GM18526 (cell line): ENCODE measurements around the gene UCKL1.

Experiments used
- POLR2A ChIP-seq: IDR thresholded peaks from 3 replicates; pipeline ENCODE4 v1.6.1; 2011; ENCODE audit not compliant: insufficient read length; ENCODE audit errors: extremely low read depth

Gene UCKL1

DNA sequence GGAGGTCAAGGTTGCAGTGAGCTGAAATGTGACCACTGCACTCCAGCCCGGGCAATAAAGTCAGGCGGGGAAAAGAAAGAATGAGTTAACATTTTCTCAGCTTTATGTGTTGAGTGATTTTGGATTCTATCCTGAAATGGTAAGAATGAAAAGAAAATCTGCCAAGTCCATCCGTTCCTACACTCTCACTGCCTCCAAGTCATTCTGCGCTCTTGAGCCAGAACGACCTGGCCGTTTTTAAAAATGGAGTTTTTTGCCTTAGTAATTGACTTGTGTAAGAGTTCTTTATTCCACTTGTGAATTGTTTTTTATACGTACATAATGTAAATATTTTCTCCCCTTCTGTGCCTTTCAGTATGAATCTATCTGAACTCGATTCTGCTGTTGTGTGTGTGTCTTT is 32.6 kb downstream of the UCKL1 start:
- no peak for TF ChIP-seq POLR2A

- TF ChIP-seq POLR2A, result no peak
These were observed 36.0 kb downstream of the UCKL1 start for GRCh38 chr20:63920226-63920625.

GRCh38 chr20:63919130-63919529 is 37.1 kb downstream of the UCKL1 start:
- TF ChIP-seq POLR2A, result no peak

GRCh38 chr20:63917811-63918210 is 38.4 kb downstream of the UCKL1 start:
- no peak for TF ChIP-seq POLR2A

- no peak for TF ChIP-seq POLR2A
These were observed 40.7 kb downstream of the UCKL1 start for GRCh38 chr20:63915471-63915870.

GRCh38 chr20:63913768-63914167 is 42.4 kb downstream of the UCKL1 start:
- no peak for TF ChIP-seq POLR2A

- no peak for TF ChIP-seq POLR2A
These were observed 45.0 kb downstream of the UCKL1 start for GRCh38 chr20:63911176-63911575.

DNA sequence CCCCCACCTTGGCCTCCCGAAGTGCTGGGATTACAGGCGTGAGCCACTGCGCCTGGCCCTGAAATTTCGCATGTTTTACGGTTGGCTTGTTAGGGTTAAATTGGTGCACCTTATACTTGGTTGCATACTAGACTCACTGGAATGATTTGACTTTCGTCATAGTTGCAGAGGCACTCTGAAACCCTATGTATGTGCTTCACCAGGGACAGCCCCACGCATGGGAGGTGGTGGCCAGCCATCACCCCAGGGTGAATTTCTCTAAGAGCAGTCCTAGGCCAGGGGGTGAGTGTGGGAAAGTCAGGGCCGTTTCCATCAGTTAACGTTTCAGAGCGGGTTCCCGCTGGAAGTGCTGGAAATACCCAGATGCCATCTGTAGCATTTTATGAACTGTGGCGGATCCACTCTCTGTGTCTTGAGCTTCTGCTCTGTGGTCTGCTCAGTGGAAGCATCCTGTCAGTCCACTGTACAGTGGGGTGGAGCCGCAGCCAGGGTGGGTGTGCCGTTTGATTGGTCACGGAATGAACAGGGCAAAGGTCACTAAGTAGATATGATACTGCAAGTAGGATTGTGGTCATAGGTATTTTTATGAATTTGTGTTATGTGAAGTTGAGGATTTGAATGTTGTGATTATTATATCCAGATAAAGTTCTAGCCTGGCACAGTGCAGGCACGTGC is 48.1 kb downstream of the UCKL1 start:
- TF ChIP-seq POLR2A, result no peak

DNA sequence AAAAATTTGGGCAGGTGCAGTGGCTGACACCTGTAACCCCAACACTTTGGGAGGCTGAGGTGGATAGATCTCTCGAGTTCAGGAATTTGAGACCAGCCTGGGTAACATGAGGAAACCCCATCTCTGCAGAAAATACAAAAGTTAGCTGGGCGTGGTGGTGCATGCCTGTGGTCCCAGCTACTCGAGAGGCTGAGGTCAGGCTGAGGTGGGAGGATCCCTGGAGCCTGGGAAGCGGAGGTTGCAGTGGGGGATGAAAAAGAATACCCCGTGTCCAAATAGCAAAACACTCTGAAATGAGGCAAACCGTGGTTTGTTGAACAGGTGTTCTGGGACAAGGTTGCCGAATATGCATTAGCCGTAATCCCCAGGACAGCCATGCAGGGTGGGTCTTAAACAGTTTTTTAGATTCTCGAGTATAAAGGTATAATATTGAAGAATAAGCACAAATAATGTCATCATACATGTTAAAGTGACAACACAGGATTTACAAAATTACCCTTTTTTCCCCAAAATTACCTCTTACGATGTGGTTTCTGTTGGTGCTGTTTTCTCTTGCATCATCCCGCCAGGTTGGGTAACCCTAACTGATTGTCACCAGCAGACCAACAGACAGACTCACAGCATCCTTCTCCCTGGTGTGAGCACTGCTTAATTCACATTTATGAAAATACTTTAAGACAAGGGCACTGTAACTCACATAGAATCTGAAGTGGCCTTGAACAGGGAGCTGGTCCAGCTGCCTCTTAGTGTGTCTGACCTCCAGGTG is 52.2 kb downstream of the UCKL1 start:
- no peak for TF ChIP-seq POLR2A

- no peak for TF ChIP-seq POLR2A
These were observed 55.8 kb downstream of the UCKL1 start for GRCh38 chr20:63900413-63900812.

- no peak for TF ChIP-seq POLR2A
These were observed 57.2 kb downstream of the UCKL1 start for GRCh38 chr20:63898882-63899558.

DNA sequence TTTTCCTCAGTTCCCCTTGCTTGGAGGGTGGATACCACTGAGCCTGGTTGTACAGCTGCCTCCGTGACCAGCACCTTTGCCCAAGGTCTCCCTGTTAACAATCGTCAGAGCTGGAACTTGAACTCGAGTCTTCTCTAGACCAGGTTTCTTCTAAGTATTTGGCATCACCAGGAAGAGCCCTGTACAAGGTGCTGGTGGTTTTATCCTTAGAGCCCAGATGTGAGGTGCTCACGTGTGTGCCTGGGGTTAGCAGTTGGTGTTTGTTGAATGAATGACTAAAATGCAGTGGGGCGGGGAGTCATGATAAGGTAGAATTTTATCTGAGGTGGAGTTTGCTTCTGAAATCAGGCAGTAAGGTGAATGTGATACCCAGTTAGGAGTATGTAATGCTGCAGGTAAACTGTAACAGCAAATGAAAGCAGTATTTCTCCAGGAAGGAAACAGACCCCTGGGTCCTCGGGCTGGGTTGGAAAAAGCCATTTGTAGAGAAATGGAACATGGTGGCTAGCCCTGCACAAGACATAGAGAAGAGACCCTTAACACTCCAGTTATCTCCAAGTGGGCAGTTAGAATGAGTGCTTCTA is 58.1 kb downstream of the UCKL1 start:
- TF ChIP-seq POLR2A, result no peak

- no peak for TF ChIP-seq POLR2A
These were observed 59.7 kb downstream of the UCKL1 start for GRCh38 chr20:63896264-63897105.

DNA sequence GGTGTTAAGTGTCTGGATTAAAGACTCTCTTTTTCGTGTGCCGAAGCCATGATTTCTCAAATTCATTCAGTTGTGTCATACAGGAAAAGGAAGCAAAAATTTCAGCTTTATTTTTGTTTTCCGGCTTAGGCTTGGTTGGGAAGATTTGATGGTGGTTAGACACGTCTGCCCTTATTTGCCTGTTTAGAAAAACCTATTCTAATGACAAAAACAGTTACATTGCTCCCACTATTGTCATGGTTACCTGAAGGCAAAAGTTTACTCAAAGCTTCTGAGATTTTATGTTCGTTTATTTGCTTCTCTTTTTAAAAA is 60.3 kb downstream of the UCKL1 start:
- TF ChIP-seq POLR2A, result no peak
